GM19468 (cell line): ENCODE data around the gene NR1I2.

Source experiments
- ATAC-seq: cut with Tn5 transposase; IDR thresholded peaks from one replicate; pipeline ENCODE4 v1.9.1; 2021; ENCODE audit warnings: mild to moderate bottlenecking, moderate library complexity, moderate number of reproducible peaks; ENCODE audit not compliant: unreplicated experiment; ENCODE audit errors: extremely low read depth

The NR1I2 gene

GRCh38 chr3:119817071-119817470, 35.2 kb downstream of the NR1I2 start:
- ATAC-seq = no peak

GRCh38 chr3:119817583-119818363, 35.9 kb downstream of the NR1I2 start:
- ATAC-seq = no peak

DNA sequence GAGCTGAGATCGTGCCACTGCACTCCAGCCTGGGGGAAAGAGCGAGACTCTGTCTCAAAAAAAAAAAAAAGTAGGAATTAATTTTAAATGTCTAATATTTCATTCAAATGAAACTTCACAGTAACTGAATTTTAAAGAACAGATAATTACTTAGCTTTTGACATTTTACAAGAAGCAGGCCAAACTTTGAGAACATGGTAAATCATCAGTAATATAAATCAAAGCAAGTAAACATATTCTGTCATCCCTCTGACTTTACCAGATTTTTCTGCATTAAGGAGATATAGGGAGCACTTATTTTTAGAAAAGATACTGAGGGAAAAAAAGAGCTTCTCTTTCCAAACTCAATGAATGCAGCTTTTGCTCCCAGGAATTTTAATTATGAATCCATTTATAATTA, 37.0 kb downstream of the NR1I2 start:
- no peak for ATAC-seq

DNA sequence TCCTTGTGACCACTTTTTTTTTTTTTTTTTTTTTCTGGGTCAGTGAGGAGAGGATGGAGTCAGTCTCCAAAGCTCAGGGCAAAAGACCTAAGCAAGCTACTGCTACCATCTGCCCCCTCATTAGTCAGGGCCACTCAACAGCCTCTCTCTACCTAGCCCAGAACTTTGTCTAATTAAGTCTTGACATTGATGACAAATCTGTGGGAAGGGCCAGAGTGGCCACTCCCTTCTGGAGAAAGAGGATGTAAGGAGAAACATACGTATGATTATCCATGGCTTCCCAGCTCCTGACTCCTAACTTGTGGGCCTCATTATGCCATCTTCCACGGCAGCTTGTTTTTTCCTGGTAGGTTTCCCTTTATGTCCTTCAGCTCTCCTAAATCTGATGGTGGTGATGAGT, 37.9 kb downstream of the NR1I2 start:
- ATAC-seq = no peak

- no peak for ATAC-seq
Measured at GRCh38 chr3:119825820-119826219, 43.9 kb downstream of the NR1I2 start.

- no peak for ATAC-seq
Measured at GRCh38 chr3:119826711-119827608, 45.1 kb downstream of the NR1I2 start.

- no peak for ATAC-seq
Measured at GRCh38 chr3:119829420-119829819, 47.5 kb downstream of the NR1I2 start.

GRCh38 chr3:119831022-119831421, 49.1 kb downstream of the NR1I2 start:
- ATAC-seq = no peak

- no peak for ATAC-seq
Measured at GRCh38 chr3:119831941-119832371, 50.1 kb downstream of the NR1I2 start.

DNA sequence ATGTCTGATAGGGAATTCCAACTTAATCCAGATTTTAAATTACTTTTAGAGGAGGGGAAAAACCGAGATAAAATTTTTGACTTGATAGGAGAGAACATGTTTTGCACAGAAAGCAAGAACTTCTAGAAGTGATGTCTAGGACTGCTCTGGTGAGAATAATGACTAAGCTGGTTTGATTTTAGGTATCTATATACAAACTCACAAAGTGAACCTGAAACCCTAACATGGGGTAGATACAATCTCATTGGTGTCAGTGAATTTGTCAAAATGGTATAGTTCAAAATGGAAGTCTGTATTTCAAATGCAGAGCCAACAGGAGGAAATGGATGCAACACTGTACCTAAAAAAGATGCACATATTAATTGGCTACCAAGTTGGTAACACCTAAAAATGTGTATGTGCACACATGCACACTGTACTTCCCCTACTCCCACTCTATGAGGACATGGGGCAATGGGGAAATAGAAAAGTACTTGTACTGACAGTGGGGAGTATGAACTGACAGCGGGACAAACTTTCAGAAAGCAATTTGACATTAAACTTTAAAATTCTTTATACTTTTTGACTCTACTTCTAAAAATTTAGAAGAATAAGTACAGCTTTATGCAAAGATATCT, 53.0 kb downstream of the NR1I2 start:
- ATAC-seq = no peak

- no peak for ATAC-seq
Measured at GRCh38 chr3:119835556-119835955, 53.7 kb downstream of the NR1I2 start.

DNA sequence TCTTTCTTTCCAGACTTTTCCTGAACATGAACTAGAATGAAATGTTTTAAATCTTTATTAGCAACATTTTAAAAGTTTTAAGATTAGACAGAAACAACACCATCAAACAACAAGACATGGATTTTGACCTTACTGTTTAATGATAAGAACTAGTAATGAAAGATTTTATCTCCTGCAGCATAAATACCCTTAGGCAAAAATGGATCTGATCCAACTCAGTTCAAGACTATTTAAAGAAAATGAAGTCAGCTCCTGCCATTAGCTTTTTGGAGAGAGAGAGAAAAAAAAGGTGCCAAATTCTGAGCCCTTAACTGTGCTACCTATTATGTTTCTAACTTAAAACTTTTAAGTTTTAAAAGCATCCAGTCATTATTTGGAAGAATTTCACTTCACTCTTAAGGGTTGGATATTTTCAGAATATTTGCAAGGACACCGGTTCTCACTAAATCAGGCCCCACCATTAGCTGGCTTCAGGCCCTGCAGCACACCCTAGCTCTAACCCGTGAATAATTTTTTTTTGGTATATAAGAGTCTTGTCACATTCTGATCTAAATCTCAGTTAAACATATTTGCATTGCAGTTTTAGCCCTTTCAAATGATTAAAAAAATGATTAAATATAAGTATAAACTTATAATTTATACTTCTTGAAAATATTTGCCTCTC, 60.0 kb downstream of the NR1I2 start:
- no peak for ATAC-seq

DNA sequence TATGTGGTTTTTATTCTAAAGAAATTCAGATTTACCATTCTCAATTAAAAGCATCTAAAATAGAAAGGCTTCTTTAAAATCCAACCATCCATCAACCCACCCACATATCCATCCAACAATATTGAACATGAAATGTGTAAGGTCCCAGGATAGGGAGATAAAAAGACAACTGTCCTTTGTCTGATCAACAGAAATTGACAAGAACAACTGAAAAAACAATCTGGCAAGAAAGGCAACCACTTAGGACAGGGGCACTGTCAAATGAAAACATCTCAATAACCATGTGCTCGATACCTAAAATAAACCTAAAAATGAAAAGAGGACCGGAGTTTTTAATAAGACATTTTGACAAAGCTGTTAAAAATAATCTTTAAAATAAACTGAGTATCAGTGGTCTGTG, 67.2 kb downstream of the NR1I2 start:
- no peak for ATAC-seq

DNA sequence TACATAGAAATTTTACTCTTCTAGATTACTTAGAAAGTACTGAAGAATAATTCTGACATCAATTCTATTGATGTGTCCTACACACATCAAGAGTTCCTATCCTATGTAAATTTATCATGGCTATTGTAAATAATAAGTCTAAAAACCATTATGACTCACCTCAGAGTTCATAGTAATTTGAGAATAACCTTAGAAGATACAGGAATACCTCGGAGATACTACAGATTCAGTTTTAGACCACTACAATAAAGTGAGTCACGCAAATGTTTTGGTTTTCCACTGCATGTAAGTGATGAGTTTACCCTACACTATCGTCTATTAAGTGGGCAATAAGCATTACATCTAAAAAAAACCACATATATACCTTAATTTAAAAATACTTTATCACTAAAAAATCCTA, 74.8 kb downstream of the NR1I2 start:
- no peak for ATAC-seq

- no peak for ATAC-seq
Measured at GRCh38 chr3:119858957-119859356, 77.1 kb downstream of the NR1I2 start.

DNA sequence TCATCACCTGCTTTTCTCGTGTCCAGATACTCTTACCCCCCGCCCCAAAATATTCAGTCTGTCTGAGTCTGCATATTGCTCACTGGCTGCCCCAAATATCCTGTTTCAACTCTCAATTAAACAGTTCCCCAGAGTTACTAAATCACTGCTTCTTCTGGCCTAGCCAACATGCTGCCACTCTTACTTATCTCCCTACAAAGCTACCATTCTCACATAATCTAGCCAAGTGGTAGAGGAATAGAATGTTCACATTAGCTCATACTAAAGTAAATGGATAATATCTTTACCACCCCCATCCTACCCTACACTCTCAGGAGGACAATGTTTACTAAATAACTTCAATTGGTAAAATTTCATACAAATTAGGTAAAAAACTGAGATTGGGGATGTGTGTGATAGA, 77.8 kb downstream of the NR1I2 start:
- ATAC-seq = no peak

GRCh38 chr3:119861681-119862080, 79.8 kb downstream of the NR1I2 start:
- ATAC-seq = no peak

GRCh38 chr3:119862616-119863015, 80.7 kb downstream of the NR1I2 start:
- ATAC-seq = no peak

DNA sequence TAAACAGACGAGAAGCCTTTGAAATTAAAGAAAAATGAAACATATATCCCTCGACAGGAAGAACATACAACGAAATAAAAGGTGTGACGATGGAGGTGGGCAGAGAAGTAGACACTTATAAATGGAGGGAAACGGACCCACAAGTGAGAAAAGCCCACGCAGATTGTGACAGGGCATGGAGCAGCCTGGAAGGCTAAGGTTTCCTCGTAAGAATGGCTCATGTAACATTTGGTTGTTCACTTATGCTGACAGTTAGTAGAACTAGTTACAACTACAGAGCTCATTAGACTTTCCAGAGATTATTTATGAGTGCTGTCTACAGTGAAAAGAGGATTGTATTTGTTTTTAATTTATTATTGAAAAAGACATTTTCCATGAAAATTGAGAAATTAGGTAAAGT, 82.6 kb downstream of the NR1I2 start:
- ATAC-seq = no peak
